CD14-positive monocyte (primary cell): ENCODE results near the gene SIX3. TPM values are rescaled to one million over a fixed set of nuclear protein-coding genes. Genes with fewer than 3 reads are reported as not detected.

Experiments used
- DNase-seq, 3 donors: peaks; one replicate each; pipeline ENCODE4 v3.0.0-alpha.2; 2011 to 2022
- H2AFZ ChIP-seq: 2 replicates; pipeline ENCODE4 v1.6.0; 2012; ENCODE audit warnings: mild to moderate bottlenecking, low read depth, low read length, inconsistent platforms; ENCODE audit not compliant: insufficient read depth, poor library complexity, severe bottlenecking
- H3K27ac ChIP-seq, 2 donors: 1 replicate in 1 of 2; 2 replicates in 1 of 2; pipeline ENCODE4 v1.5.1; 2012 to 2013; ENCODE audit warnings: low read length in 2 of 2, control low read depth in 1 of 2, inconsistent platforms in 1 of 2, low read depth in 1 of 2, mild to moderate bottlenecking in 1 of 2
- H3K27me3 ChIP-seq, 2 donors: one replicate each; pipeline versions ENCODE4 v1.6.0 to v1.6.1; 2011 to 2013; ENCODE audit warnings: low read length in 2 of 2; ENCODE audit not compliant: control insufficient read depth in 2 of 2, insufficient read depth in 2 of 2
- H3K36me3 ChIP-seq, 2 donors: replicated peaks in 1 of 2; 1 replicate in 1 of 2; 2 replicates in 1 of 2; pipeline versions ENCODE4 v1.5.1 to v1.6.1; 2012 to 2013; ENCODE audit warnings: low read length in 2 of 2, control low read depth in 1 of 2, inconsistent platforms in 1 of 2, mild to moderate bottlenecking in 1 of 2; ENCODE audit not compliant: insufficient read depth in 2 of 2, control insufficient read depth in 1 of 2
- H3K4me1 ChIP-seq, 2 donors: 1 replicate in 1 of 2; 2 replicates in 1 of 2; pipeline versions ENCODE4 v1.5.1 to v1.6.1; 2012 to 2013; ENCODE audit warnings: low read length in 2 of 2, control low read depth in 1 of 2, inconsistent platforms in 1 of 2, mild to moderate bottlenecking in 1 of 2, moderate library complexity in 1 of 2; ENCODE audit not compliant: insufficient read depth in 2 of 2, control insufficient read depth in 1 of 2
- H3K4me2 ChIP-seq: replicated peaks from 2 replicates; pipeline ENCODE3; 2012; ENCODE audit warnings: low read length, moderate library complexity, mild to moderate bottlenecking; ENCODE audit not compliant: poor library complexity, severe bottlenecking; ENCODE audit errors: extremely low read depth
- H3K4me3 ChIP-seq, 3 experiments: fragments of 200-600 bp in 1 of 3; sonication (generic) in 1 of 3; replicated peaks in 1 of 3; 1 replicate in 2 of 3; 2 replicates in 1 of 3; pipeline ENCODE4 v1.5.1; 2011 to 2013; ENCODE audit warnings: low read length in 3 of 3, mild to moderate bottlenecking in 3 of 3, control low read depth in 2 of 3, low read depth in 2 of 3, inconsistent platforms in 1 of 3, moderate library complexity in 1 of 3
- H3K79me2 ChIP-seq: 2 replicates; pipeline ENCODE4 v1.6.0; 2012; ENCODE audit warnings: mild to moderate bottlenecking, control low read depth, inconsistent platforms, low read length, moderate library complexity; ENCODE audit not compliant: insufficient read depth
- H3K9ac ChIP-seq: 2 replicates; pipeline ENCODE4 v1.6.0; 2017; ENCODE audit warnings: low read length, mild to moderate bottlenecking; ENCODE audit not compliant: insufficient read depth, poor library complexity, severe bottlenecking
- H3K9me3 ChIP-seq, 2 donors: replicated peaks in 1 of 2; 1 replicate in 1 of 2; 2 replicates in 1 of 2; pipeline versions ENCODE4 v1.5.1 to v1.6.1; 2012 to 2013; ENCODE audit warnings: low read length in 2 of 2, control low read depth in 1 of 2; ENCODE audit not compliant: control insufficient read depth in 1 of 2, insufficient read depth in 1 of 2
- H4K20me1 ChIP-seq: 2 replicates; pipeline ENCODE4 v1.6.0; 2012; ENCODE audit warnings: mild to moderate bottlenecking, low read length, control low read depth, moderate library complexity; ENCODE audit not compliant: insufficient read depth
- H3K27ac Mint-ChIP-seq, 7 donors: one replicate each; pipeline ENCODE4 v1.8.0; 2020; ENCODE audit warnings: mild to moderate bottlenecking in 7 of 7, mixed read lengths in 7 of 7, moderate library complexity in 6 of 7, inconsistent platforms in 2 of 7
- H3K27me3 Mint-ChIP-seq, 3 donors: one replicate each; pipeline ENCODE4 v1.8.0; 2021 to 2022; ENCODE audit warnings: low read depth in 3 of 3, mild to moderate bottlenecking in 3 of 3, mixed read lengths in 3 of 3, moderate library complexity in 3 of 3, inconsistent platforms in 1 of 3
- H3K36me3 Mint-ChIP-seq, 2 donors: one replicate each; pipeline ENCODE4 v1.8.0; 2020; ENCODE audit warnings: mixed read lengths in 2 of 2, inconsistent platforms in 1 of 2, mild to moderate bottlenecking in 1 of 2
- H3K4me1 Mint-ChIP-seq: one replicate; pipeline ENCODE4 v1.8.0; 2020; ENCODE audit warnings: mild to moderate bottlenecking, mixed read lengths
- H3K4me3 Mint-ChIP-seq, 2 donors: one replicate each; pipeline ENCODE4 v1.8.0; 2020; ENCODE audit warnings: mild to moderate bottlenecking in 2 of 2, mixed read lengths in 2 of 2, moderate library complexity in 1 of 2
- H3K9me3 Mint-ChIP-seq, 7 donors: one replicate each; pipeline ENCODE4 v1.8.0; 2020 to 2022; ENCODE audit warnings: mixed read lengths in 7 of 7, mild to moderate bottlenecking in 6 of 7, moderate library complexity in 6 of 7, inconsistent platforms in 2 of 7
- CTCF ChIP-seq: fragments of 200-600 bp; IDR thresholded peaks from one replicate; pipeline ENCODE4 v1.8.0; 2022; ENCODE audit warnings: antibody characterized with exemption, mild to moderate bottlenecking
- WGBS: methylation state at CpG from one replicate; pipeline ENCODE4 v1.1.5; 2013; ENCODE audit warnings: missing lambda C conversion rate; ENCODE audit not compliant: insufficient coverage; 5-methylcytosine and 5-hydroxymethylcytosine counted together
- intact Hi-C, 2 donors: fragments of 100-400 bp; cut with micrococcal nuclease; formaldehyde crosslinking; loops; one replicate each; pipeline versions ENCODE4 v1.15.0 to v1.15.1; 2023
- polyA plus RNA-seq, 3 donors: library from polyadenylated mRNA; depleted of rRNA in 1 of 3; unstranded in 2 of 3; stranded (reverse) in 1 of 3; fragments of 300-500 nt in 2 of 3; fragments of >200 nt in 1 of 3; fragmentation: Illumina TruSeq in 2 of 3; gene quantifications; 1 replicate in 2 of 3; 2 replicates in 1 of 3; pipeline ENCODE4 v1.2.3, GENCODE V29; 2012 to 2021

SIX3 gene
- polyA plus RNA-seq, 3 donors = not detected

- no peak for DNase-seq
- intact Hi-C loops = no loop called here
- peaks cover 0 to 58% of the 10 kb centered on the region in 2 donors for H3K9me3 ChIP-seq
- no peaks in the 10 kb centered on the region for H3K36me3 Mint-ChIP-seq
- 4% methylated on average over 12 of the region's 32 CpGs for WGBS
- no peak overlapping the region for H3K4me3 ChIP-seq
- no peaks in the 10 kb centered on the region for H3K4me1 ChIP-seq
- peaks cover 86 to 97% (median 90%) of the 10 kb centered on the region in 3 donors for H3K27me3 Mint-ChIP-seq
- peak overlapping the region in 1 of 2 donors; percentile 79 for H3K4me3 Mint-ChIP-seq
- no peak overlapping the region for H3K9ac ChIP-seq
- H3K79me2 ChIP-seq = no peaks in the 10 kb centered on the region
- peaks cover 13% of the 10 kb centered on the region for H3K4me1 Mint-ChIP-seq
- no peaks in the 10 kb centered on the region for H4K20me1 ChIP-seq
- H3K27me3 ChIP-seq = peaks cover 84 to 95% of the 10 kb centered on the region in 2 donors
- no peak overlapping the region for H3K27ac ChIP-seq
- peak overlapping the region; percentile 19 for H3K4me2 ChIP-seq
- no peak for TF ChIP-seq CTCF
- no peaks in the 10 kb centered on the region for H3K36me3 ChIP-seq
- H3K9me3 Mint-ChIP-seq = peaks cover 0 to 22% (median 6%) of the 10 kb centered on the region in 7 donors
- no peak overlapping the region for H3K27ac Mint-ChIP-seq
- H2AFZ ChIP-seq = peak overlapping the region; percentile 21
Measured at GRCh38 chr2:44929735-44930273, 11.7 kb upstream of the SIX3 start.

GRCh38 chr2:44930274-44931197, 11.0 kb upstream of the SIX3 start:
- H3K4me3 Mint-ChIP-seq = peak overlapping the region in 1 of 2 donors; percentile 79
- H3K4me1 ChIP-seq = no peaks in the 10 kb centered on the region
- peak overlapping the region; percentile 19 for H3K4me2 ChIP-seq
- no peaks in the 10 kb centered on the region for H3K79me2 ChIP-seq
- H3K36me3 Mint-ChIP-seq = no peaks in the 10 kb centered on the region
- H3K27me3 Mint-ChIP-seq = peaks cover 86 to 97% (median 90%) of the 10 kb centered on the region in 3 donors
- H4K20me1 ChIP-seq = no peaks in the 10 kb centered on the region
- H3K36me3 ChIP-seq = no peaks in the 10 kb centered on the region
- intact Hi-C loops = no loop called here
- H3K27ac ChIP-seq = no peak overlapping the region
- H3K9me3 Mint-ChIP-seq = peaks cover 0 to 22% (median 6%) of the 10 kb centered on the region in 7 donors
- 18% methylated on average over 4 of the region's 28 CpGs for WGBS
- H3K27ac Mint-ChIP-seq = no peak overlapping the region
- peaks cover 79 to 95% of the 10 kb centered on the region in 2 donors for H3K27me3 ChIP-seq
- H3K9ac ChIP-seq = no peak overlapping the region
- peaks cover 3 to 52% of the 10 kb centered on the region in 2 donors for H3K9me3 ChIP-seq
- TF ChIP-seq CTCF = no peak
- DNase-seq = no peak
- H3K4me1 Mint-ChIP-seq = peaks cover 13% of the 10 kb centered on the region
- H3K4me3 ChIP-seq = no peak overlapping the region
- no peak overlapping the region for H2AFZ ChIP-seq
